ENCODE measurements around the gene UPK1A.
"Not testable (repeated sequence)": the region's sequence is repeated elsewhere in the genome, so short reads cannot be mapped to it uniquely, and the experiment has no call there.

The UPK1A gene

GRCh38 chr19:35719402-35720162, 53.3 kb downstream of the UPK1A start:
- DNase-seq, result no peak

- no peak for DNase-seq
Measured at GRCh38 chr19:35720163-35720524, 53.8 kb downstream of the UPK1A start.

- DNase-seq, result no peak
Measured at GRCh38 chr19:35720648-35721047, 54.3 kb downstream of the UPK1A start.

GRCh38 chr19:35721374-35721773, 55.1 kb downstream of the UPK1A start:
- no peak for DNase-seq

- DNase-seq, result no peak
Measured at GRCh38 chr19:35722461-35722860, 56.1 kb downstream of the UPK1A start.

GRCh38 chr19:35722897-35723296, 56.6 kb downstream of the UPK1A start:
- no peak for DNase-seq

- DNase-seq, result no peak
Measured at GRCh38 chr19:35723671-35724070, 57.4 kb downstream of the UPK1A start.

GRCh38 chr19:35724132-35724531, 57.8 kb downstream of the UPK1A start:
- not testable (repeated sequence) for DNase-seq

GRCh38 chr19:35724560-35724959, 58.2 kb downstream of the UPK1A start:
- no peak for DNase-seq

GRCh38 chr19:35725216-35725861, 59.0 kb downstream of the UPK1A start:
- no peak for DNase-seq

GRCh38 chr19:35727053-35727955, 61.0 kb downstream of the UPK1A start:
- no peak for DNase-seq
